H1 (cell line): ENCODE measurements around the gene DARS1. TPM values are rescaled to one million over a fixed set of nuclear protein-coding genes. Genes with fewer than 3 reads are reported as not detected.

ENCODE experiments used
- CTCF ChIA-PET: fragments of 300-600 bp; sonication (Branson Sonifier 250); formaldehyde crosslinking; loops from one replicate; lab custom pipeline; 2021; ENCODE audit not compliant: partially characterized antibody; lab: Charles Lee
- POLR2A ChIA-PET: fragments of 300-600 bp; sonication (Branson Sonifier 250); formaldehyde crosslinking; loops from one replicate; lab custom pipeline; 2021; ENCODE audit warnings: inconsistent platforms; ENCODE audit not compliant: partially characterized antibody; lab: Charles Lee
- DNase-seq, 2 experiments: peaks; one replicate each; pipeline versions ENCODE4 v3.0.0 to v3.0.0-alpha.2; 2010 to 2022; ENCODE audit warnings: low spot score in 2 of 2, low read depth in 1 of 2, mixed read lengths in 1 of 2
- FAIRE-seq: peaks from 2 replicates; lab custom pipeline; 2011; peaks lifted over from hg19 to GRCh38; lab: Jason Lieb, UNC
- H2AFZ ChIP-seq: 2 replicates; pipeline ENCODE4 v1.8.1; 2012; ENCODE audit warnings: low read length, inconsistent platforms
- H2AK5ac ChIP-seq: 2 replicates; pipeline ENCODE4 v1.6.1; 2013; ENCODE audit warnings: low read depth, low read length
- H2BK120ac ChIP-seq: replicated peaks from 2 replicates; pipeline ENCODE3; 2013; ENCODE audit warnings: low read depth, low read length, inconsistent platforms
- H2BK12ac ChIP-seq: 2 replicates; pipeline ENCODE4 v1.6.1; 2013; ENCODE audit warnings: low read depth, low read length
- H2BK15ac ChIP-seq: 2 replicates; pipeline ENCODE4 v1.6.1; 2013; ENCODE audit warnings: low read length
- H2BK20ac ChIP-seq: 2 replicates; pipeline ENCODE4 v1.6.1; 2013; ENCODE audit warnings: low read length
- H2BK5ac ChIP-seq: 2 replicates; pipeline ENCODE4 v1.6.1; 2013; ENCODE audit warnings: low read depth, low read length
- H3K14ac ChIP-seq: 2 replicates; pipeline ENCODE4 v1.6.1; 2013; ENCODE audit warnings: inconsistent platforms; ENCODE audit not compliant: insufficient read length
- H3K18ac ChIP-seq: 2 replicates; pipeline ENCODE4 v1.6.1; 2013; ENCODE audit warnings: low read length; ENCODE audit errors: extremely low read depth
- H3K23ac ChIP-seq: 2 replicates; pipeline ENCODE4 v1.6.1; 2013; ENCODE audit warnings: inconsistent platforms; ENCODE audit not compliant: insufficient read length
- H3K23me2 ChIP-seq: 2 replicates; pipeline ENCODE4 v1.6.1; 2013; ENCODE audit warnings: low read depth, low read length
- H3K27ac ChIP-seq: 2 replicates; pipeline ENCODE4 v1.6.1; 2011; ENCODE audit warnings: low read depth, low read length, inconsistent platforms
- H3K27me3 ChIP-seq, 4 experiments: replicated peaks in 1 of 4; 1 replicate in 1 of 4; 2 replicates in 3 of 4; pipeline versions ENCODE4 v1.6.1 to v1.8.1; 2011 to 2013; ENCODE audit warnings: low read length in 3 of 4, mild to moderate bottlenecking in 3 of 4, inconsistent platforms in 2 of 4, mixed read lengths in 2 of 4, moderate library complexity in 1 of 4; ENCODE audit not compliant: control insufficient read depth in 3 of 4, insufficient read depth in 3 of 4; ENCODE audit errors: extremely low read depth in 1 of 4
- H3K36me3 ChIP-seq, 4 experiments: 2 replicates each; pipeline versions ENCODE4 v1.6.1 to v1.8.1; 2011 to 2013; ENCODE audit warnings: mild to moderate bottlenecking in 4 of 4, low read length in 3 of 4, moderate library complexity in 2 of 4, control low read depth in 1 of 4, inconsistent platforms in 1 of 4; ENCODE audit not compliant: insufficient read depth in 4 of 4, control insufficient read depth in 2 of 4
- H3K4ac ChIP-seq: replicated peaks from 2 replicates; pipeline ENCODE3; 2013; ENCODE audit warnings: low read length, low read depth, mixed read lengths, inconsistent platforms; ENCODE audit not compliant: insufficient read length
- H3K4me1 ChIP-seq, 4 experiments: replicated peaks in 1 of 4; 1 replicate in 1 of 4; 2 replicates in 3 of 4; pipeline versions ENCODE4 v1.6.1 to v1.8.1; 2011 to 2013; ENCODE audit warnings: low read length in 3 of 4, inconsistent platforms in 2 of 4, mixed read lengths in 1 of 4; ENCODE audit not compliant: insufficient read depth in 4 of 4, control insufficient read depth in 3 of 4
- H3K4me2 ChIP-seq, 2 experiments: 2 replicates each; pipeline versions ENCODE4 v1.6.1 to v1.8.1; 2011 to 2013; ENCODE audit warnings: low read depth in 2 of 2, low read length in 2 of 2, control low read depth in 1 of 2, inconsistent platforms in 1 of 2, mild to moderate bottlenecking in 1 of 2; ENCODE audit not compliant: insufficient read depth in 1 of 2
- H3K4me3 ChIP-seq, 4 experiments: fragments of 200-600, 300-600 bp in 1 of 4; sonication (generic), shearing (Covaris generic), sonication (Bioruptor Twin) in 1 of 4; 2 replicates each; pipeline versions ENCODE4 v1.5.1 to v1.8.1; 2011 to 2016; ENCODE audit warnings: low read length in 4 of 4, low read depth in 3 of 4, control low read depth in 2 of 4, inconsistent platforms in 2 of 4, mild to moderate bottlenecking in 2 of 4, mixed read lengths in 1 of 4, moderate library complexity in 1 of 4; ENCODE audit not compliant: insufficient read depth in 2 of 4; ENCODE audit errors: extremely low read depth in 1 of 4
- H3K56ac ChIP-seq: replicated peaks from 2 replicates; pipeline ENCODE3; 2013; ENCODE audit warnings: low read depth, mild to moderate bottlenecking, mixed read lengths, low read length, inconsistent platforms; ENCODE audit not compliant: insufficient read length
- H3K79me1 ChIP-seq: 2 replicates; pipeline ENCODE4 v1.6.1; 2013; ENCODE audit warnings: low read depth, low read length, control low read depth
- H3K79me2 ChIP-seq, 2 experiments: 2 replicates each; pipeline versions ENCODE4 v1.6.1 to v1.8.1; 2012 to 2013; ENCODE audit warnings: low read length in 2 of 2, mild to moderate bottlenecking in 2 of 2, inconsistent platforms in 1 of 2; ENCODE audit not compliant: insufficient read depth in 2 of 2, control insufficient read depth in 1 of 2
- H3K9ac ChIP-seq, 4 experiments: replicated peaks in 1 of 4; 1 replicate in 1 of 4; 2 replicates in 3 of 4; pipeline versions ENCODE4 v1.6.1 to v1.8.1; 2011 to 2013; ENCODE audit warnings: low read depth in 3 of 4, low read length in 3 of 4, control low read depth in 2 of 4, mild to moderate bottlenecking in 2 of 4, moderate library complexity in 2 of 4, inconsistent platforms in 1 of 4; ENCODE audit errors: extremely low read depth in 1 of 4
- H3K9me3 ChIP-seq, 2 experiments: 2 replicates each; pipeline versions ENCODE4 v1.6.1 to v1.8.1; 2012 to 2013; ENCODE audit warnings: mild to moderate bottlenecking in 2 of 2, moderate library complexity in 2 of 2, control low read depth in 1 of 2, inconsistent platforms in 1 of 2, low read depth in 1 of 2, low read length in 1 of 2, mixed read lengths in 1 of 2; ENCODE audit not compliant: insufficient read depth in 2 of 2
- H4K20me1 ChIP-seq, 2 experiments: replicated peaks in 1 of 2; 2 replicates each; pipeline versions ENCODE3 to v1.8.1; 2011 to 2013; ENCODE audit warnings: inconsistent platforms in 2 of 2, low read length in 2 of 2, mild to moderate bottlenecking in 1 of 2; ENCODE audit not compliant: insufficient read depth in 2 of 2, control insufficient read depth in 1 of 2
- H4K5ac ChIP-seq: 2 replicates; pipeline ENCODE4 v1.6.1; 2013; ENCODE audit warnings: low read length, low read depth, mixed read lengths, inconsistent platforms; ENCODE audit not compliant: insufficient read length
- H4K8ac ChIP-seq: 2 replicates; pipeline ENCODE4 v1.8.0; 2013; ENCODE audit warnings: mild to moderate bottlenecking, moderate library complexity, low read length, inconsistent platforms; ENCODE audit not compliant: insufficient read depth; ENCODE audit errors: extremely low read depth
- H4K91ac ChIP-seq: replicated peaks from 2 replicates; pipeline ENCODE3; 2013; ENCODE audit warnings: low read length, mixed read lengths, inconsistent platforms; ENCODE audit not compliant: insufficient read length
- BCL11A ChIP-seq, 2 experiments: IDR thresholded peaks; one replicate each; pipeline ENCODE4 v1.6.1; 2011; ENCODE audit warnings: low read depth in 2 of 2, low read length in 2 of 2, mild to moderate bottlenecking in 2 of 2
- CEBPB ChIP-seq: IDR thresholded peaks from 2 replicates; pipeline ENCODE4 v1.6.1; 2012; ENCODE audit warnings: low read depth, low read length
- CHD2 ChIP-seq: IDR thresholded peaks from 2 replicates; pipeline ENCODE4 v1.6.1; 2012; ENCODE audit warnings: low read length, improper control_type of control experiment
- CREB1 ChIP-seq: IDR thresholded peaks from 2 replicates; pipeline ENCODE4 v1.6.1; 2012; ENCODE audit warnings: inconsistent platforms
- CTBP2 ChIP-seq: IDR thresholded peaks from 2 replicates; pipeline ENCODE4 v1.7.0; 2011; ENCODE audit warnings: borderline replicate concordance, mild to moderate bottlenecking, moderate library complexity, mixed read lengths, low read length; ENCODE audit not compliant: insufficient read depth, insufficient read length
- EP300 ChIP-seq, 2 experiments: IDR thresholded peaks; 1 replicate in 1 of 2; 2 replicates in 1 of 2; pipeline ENCODE4 v1.6.1; 2011 to 2012; ENCODE audit warnings: low read depth in 2 of 2, low read length in 2 of 2, mild to moderate bottlenecking in 2 of 2, borderline replicate concordance in 1 of 2, inconsistent platforms in 1 of 2, moderate library complexity in 1 of 2
- EZH2 ChIP-seq: fragments of 200-600 bp; sonication (generic); IDR thresholded peaks from 2 replicates; pipeline ENCODE4 v1.7.1; 2012; ENCODE audit warnings: low read depth, mild to moderate bottlenecking, moderate library complexity, low read length, inconsistent platforms; ENCODE audit not compliant: severe bottlenecking
- RAD21 ChIP-seq, 2 experiments: IDR thresholded peaks in 1 of 2; conservative IDR thresholded peaks in 1 of 2; 2 replicates each; pipeline ENCODE4 v1.6.1; 2011; ENCODE audit warnings: low read depth in 2 of 2, low read length in 2 of 2, improper control_type of control experiment in 1 of 2, inconsistent platforms in 1 of 2, mild to moderate bottlenecking in 1 of 2, moderate library complexity in 1 of 2
- SP2 ChIP-seq: IDR thresholded peaks from 2 replicates; pipeline ENCODE4 v1.6.1; 2012; ENCODE audit warnings: mild to moderate bottlenecking, low read length, inconsistent platforms
- SUZ12 ChIP-seq: fragments of 200-600 bp; sonication (generic); IDR thresholded peaks from 2 replicates; pipeline ENCODE4 v1.6.1; 2012; ENCODE audit warnings: mild to moderate bottlenecking, inconsistent platforms, low read length, moderate library complexity, mixed read lengths
- TEAD4 ChIP-seq: IDR thresholded peaks from 2 replicates; pipeline ENCODE4 v1.6.1; 2012; ENCODE audit warnings: low read depth, low read length, inconsistent platforms, mixed read lengths
- WGBS, 2 experiments: shearing (Covaris generic) in 1 of 2; methylation state at CpG; one replicate each; pipeline versions ENCODE4 v1.1.6 to v1.1.7; 2013 to 2015; ENCODE audit warnings: low lambda C conversion rate in 2 of 2, mixed read lengths in 2 of 2, inconsistent platforms in 1 of 2, low coverage in 1 of 2, missing lambda C conversion rate in 1 of 2; ENCODE audit not compliant: insufficient replicate concordance in 2 of 2, insufficient coverage in 1 of 2, insufficient read length in 1 of 2; ENCODE audit errors: extremely low coverage in 1 of 2, missing lambda C conversion rate in 1 of 2; 5-methylcytosine and 5-hydroxymethylcytosine counted together
- polyA plus RNA-seq, 7 experiments: library from polyadenylated mRNA; depleted of rRNA in 3 of 7; stranded (reverse) in 5 of 7; unstranded in 2 of 7; fragments of >200 nt in 5 of 7; fragments of 200-250 nt in 2 of 7; gene quantifications; 1 replicate in 5 of 7; 2 replicates in 1 of 7; 4 replicates in 1 of 7; pipeline versions ENCODE4 v1.2.1 to v1.2.3, GENCODE V29; 2011 to 2013; ENCODE audit warnings: missing spikeins in 2 of 7, mixed read lengths in 2 of 7
- total RNA-seq: library from RNA; stranded (reverse); fragmentation: NEBNext Ultra II Directional; extraction: Animal tissue kit (Norgen Biotek cat#: 25700); gene quantifications from 2 replicates; pipeline ENCODE4 v1.2.1, GENCODE V29; 2021

DARS1 gene
- total and polyA plus RNA-seq, 2 of the 8 experiments (the other 6 are each of a cell fraction or from before 2014, with no cell fraction given), result 61.7 to 85.9 TPM

DNA sequence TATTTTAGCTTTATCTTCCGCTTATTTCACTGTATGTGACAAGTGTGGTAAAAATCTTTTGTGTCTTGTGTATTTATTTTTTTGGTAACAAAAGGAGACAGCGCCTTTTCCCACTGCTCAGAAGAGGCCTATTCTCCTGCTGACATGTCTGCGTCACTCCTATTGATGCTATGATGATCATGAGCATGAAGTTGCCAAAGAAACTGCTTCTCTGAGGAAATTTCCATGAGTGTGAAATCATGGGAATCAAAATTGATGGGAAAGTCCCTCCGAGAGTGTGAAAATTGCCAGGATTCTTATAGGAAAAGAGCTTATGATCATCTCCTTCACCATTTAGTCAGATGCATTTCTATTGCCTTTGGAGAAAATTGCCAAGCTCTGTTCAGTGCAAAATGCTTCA lies 36.5 kb upstream of the DARS1 start:
- POLR2A ChIA-PET, result interaction anchor here (0.7 to 1.3 kb wide), 2 partner anchors 9 to 94 kb away, joined by 3 read pairs; no protein-coding TSS in a partner anchor
- no peak overlapping the region for H3K14ac ChIP-seq
- no peak overlapping the region for H2AFZ ChIP-seq
- H3K18ac ChIP-seq, result no peak overlapping the region
- no peak overlapping the region for H2BK20ac ChIP-seq
- CTCF ChIA-PET, result interaction anchor here (0.9 to 2.3 kb wide), 4 partner anchors 21 to 28 kb away, joined by 3 to 12 read pairs (median 4); no protein-coding TSS in a partner anchor
- DNase-seq, result no peak
- H2BK5ac ChIP-seq, result no peak overlapping the region
- no peaks in the 10 kb centered on the region for H3K36me3 ChIP-seq
- peaks cover 0 to 4% (median 2%) of the 10 kb centered on the region in 4 experiments; a peak in 1 of 7 replicates for H3K27me3 ChIP-seq
- H4K20me1 ChIP-seq, result no peaks in the 10 kb centered on the region
- no peaks in the 10 kb centered on the region for H3K9me3 ChIP-seq
- H3K23me2 ChIP-seq, result peaks cover 6% of the 10 kb centered on the region; the same call in 1 of the 2 replicates
- no peaks in the 10 kb centered on the region for H3K79me2 ChIP-seq
- no peak for FAIRE-seq
- H3K4me1 ChIP-seq, result peaks cover 0 to 11% (median 3%) of the 10 kb centered on the region in 4 experiments; a peak in 4 of 7 replicates
- no peak overlapping the region for H3K23ac ChIP-seq
- no peak overlapping the region for H3K4ac ChIP-seq
- H2BK12ac ChIP-seq, result no peak overlapping the region
- WGBS, 2 experiments, result 87% methylated on average over 4 of the region's 4 CpGs; no CpG with 5 or more reads in 1 of the 2 experiments
- H3K27ac ChIP-seq, result no peak overlapping the region
- no peak overlapping the region for H3K4me3 ChIP-seq
- no peak overlapping the region for H3K9ac ChIP-seq
- H2BK15ac ChIP-seq, result no peak overlapping the region
- no peaks in the 10 kb centered on the region for H3K79me1 ChIP-seq
- H2BK120ac ChIP-seq, result no peak overlapping the region
- H4K91ac ChIP-seq, result no peak overlapping the region
- H3K4me2 ChIP-seq, result no peak overlapping the region
- H4K8ac ChIP-seq, result no peak overlapping the region
- H3K56ac ChIP-seq, result no peak overlapping the region
- no peak overlapping the region for H2AK5ac ChIP-seq
- H4K5ac ChIP-seq, result no peak overlapping the region
- TF ChIP-seq CEBPB, result no peak
- no peak for TF ChIP-seq EZH2
- TF ChIP-seq SP2, result no peak
- TF ChIP-seq EP300 (IDR thresholded peaks at IDR 0.05; ENCODE audit: borderline replicate concordance in 1 of 2, low read depth in 2 of 2, low read length in 2 of 2), result no peak
- no peak for TF ChIP-seq TEAD4
- no peak for TF ChIP-seq RAD21 (IDR thresholded peaks at IDR 0.05 in 1 of 2, conservative IDR thresholded peaks at IDR 0.05 in 1 of 2; ENCODE audit: low read depth in 2 of 2, low read length in 2 of 2)
- no peak for TF ChIP-seq SUZ12
- no peak for TF ChIP-seq CHD2
- no peak for TF ChIP-seq CREB1
- no peak for TF ChIP-seq BCL11A (IDR thresholded peaks at IDR 0.05; ENCODE audit: low read depth in 2 of 2, low read length in 2 of 2)
- TF ChIP-seq CTBP2, result no peak
